T-helper 2 cell treated with Interferon-gamma antibody and Interleukin-4, amounts not matched to agents 100 ng/mL and 5 ng/mL, for 36 hours (primary cell): ENCODE data around the gene USP54. TPM values are rescaled to one million over a fixed set of nuclear protein-coding genes. Genes with fewer than 3 reads are reported as not detected.
"Not testable (repeated sequence)": the region's sequence is repeated elsewhere in the genome, so short reads cannot be mapped to it uniquely, and the experiment has no call there.

Experiments
- intact Hi-C: fragments of 100-400 bp; cut with micrococcal nuclease; formaldehyde crosslinking; loops from one replicate; pipeline ENCODE4 v1.15.1; 2023
- total RNA-seq: library from RNA; stranded (reverse); gene quantifications from 2 replicates; pipeline ENCODE4 v1.2.3, GENCODE V29; 2022

USP54 gene
- 2.5 and 3.3 TPM in 2 replicates for total RNA-seq

DNA sequence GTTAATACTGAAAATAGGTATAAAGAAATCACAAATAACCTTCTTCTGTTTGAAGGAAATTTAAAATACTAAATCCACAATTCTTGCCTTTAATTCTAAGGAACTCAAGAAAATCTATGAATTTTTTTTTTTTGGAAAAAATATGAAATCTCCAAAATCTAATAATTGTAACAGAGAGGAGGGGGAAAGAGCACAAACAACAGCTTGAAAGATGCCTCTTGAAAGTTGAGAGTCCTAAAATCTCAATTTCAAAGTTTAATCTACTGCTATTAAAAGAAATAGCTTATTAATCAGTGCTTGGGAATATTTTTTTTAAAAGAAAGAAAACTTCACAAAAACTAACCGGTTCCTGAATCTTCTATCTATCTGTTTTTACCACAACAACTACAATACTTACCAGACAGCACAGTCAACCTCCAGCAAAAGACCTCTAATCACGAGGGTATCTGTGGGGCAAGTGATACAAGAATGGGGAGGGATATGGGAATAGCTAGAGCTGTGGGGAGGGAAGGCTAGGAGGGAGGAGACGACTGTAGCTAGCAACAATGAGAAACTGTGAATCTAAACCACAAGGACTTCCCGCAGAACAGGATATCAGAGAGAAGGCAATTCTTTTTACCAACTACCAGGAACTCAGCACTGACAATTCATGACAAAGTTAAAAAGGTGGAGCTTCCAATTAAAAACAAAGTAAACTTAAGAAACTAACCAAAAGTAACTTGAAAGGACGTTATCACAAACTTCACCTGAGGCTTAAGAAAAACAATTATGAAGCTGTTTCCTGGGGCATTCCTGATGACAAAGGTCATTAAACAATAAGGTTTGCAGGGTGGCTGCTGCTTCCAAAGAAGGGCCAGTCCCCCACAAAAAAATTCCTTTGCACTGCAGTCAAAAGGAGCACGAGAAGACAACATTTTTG, at the start of gene USP54:
TSS of gene USP54 (minus strand) at position 462 of the 919 bp plus-strand sequence. CDS start 15,684 bp downstream, outside the sequence.
- intact Hi-C loops: loop anchor here (1.0 kb wide), 1 partner anchor 34 kb away; no protein-coding TSS in a partner anchor

GRCh38 chr10:73639286-73639685, 48.1 kb upstream of the USP54 start:
- intact Hi-C loops: no loop called here

DNA sequence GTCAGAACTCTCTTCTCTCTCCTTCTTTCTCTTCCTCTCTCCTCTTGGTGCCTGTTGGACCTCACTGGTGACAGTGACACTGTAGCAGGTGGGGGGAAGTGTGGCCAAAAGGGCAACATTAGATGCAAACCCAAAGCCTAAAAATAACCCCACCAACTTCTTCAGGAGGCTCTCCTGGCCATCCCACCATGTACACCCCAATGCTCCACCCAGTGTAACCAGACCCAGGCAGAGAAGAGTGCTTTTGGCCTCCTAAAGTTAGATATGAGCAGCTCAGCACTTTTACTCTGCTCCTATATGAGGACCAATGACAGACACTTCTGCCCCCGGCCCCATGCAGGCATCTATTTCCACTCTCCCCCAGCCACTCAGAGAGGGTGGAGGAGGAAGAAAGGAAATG, 44.6 kb upstream of the USP54 start:
- intact Hi-C loops: no loop called here

DNA sequence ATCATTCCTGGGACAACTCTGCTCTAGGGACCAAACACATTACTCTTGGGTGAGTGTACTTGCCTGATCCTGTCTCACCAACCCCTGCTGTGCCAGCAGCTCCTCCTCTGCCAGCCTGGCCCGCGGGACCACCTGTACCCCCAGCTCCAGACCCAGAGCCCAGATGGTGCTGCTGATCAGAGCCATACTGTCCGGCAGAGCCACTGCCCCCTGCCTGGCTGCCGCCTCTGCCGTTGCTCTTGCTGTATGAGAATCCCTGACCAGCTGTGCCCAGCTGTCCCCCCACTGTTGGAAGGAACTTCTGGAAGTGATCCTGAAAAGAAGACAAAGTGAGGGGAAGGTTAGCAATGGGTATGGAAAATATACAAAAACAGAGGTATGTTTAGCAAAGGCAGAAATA, 43.3 kb upstream of the USP54 start:
- intact Hi-C loops: no loop called here

- intact Hi-C loops: loop anchor here (5.0 kb wide), 2 partner anchors 92 to 217 kb away; partner anchors contain the start of gene ANXA7
These were observed 38.0 kb upstream of the USP54 start for GRCh38 chr10:73629165-73629564.

DNA sequence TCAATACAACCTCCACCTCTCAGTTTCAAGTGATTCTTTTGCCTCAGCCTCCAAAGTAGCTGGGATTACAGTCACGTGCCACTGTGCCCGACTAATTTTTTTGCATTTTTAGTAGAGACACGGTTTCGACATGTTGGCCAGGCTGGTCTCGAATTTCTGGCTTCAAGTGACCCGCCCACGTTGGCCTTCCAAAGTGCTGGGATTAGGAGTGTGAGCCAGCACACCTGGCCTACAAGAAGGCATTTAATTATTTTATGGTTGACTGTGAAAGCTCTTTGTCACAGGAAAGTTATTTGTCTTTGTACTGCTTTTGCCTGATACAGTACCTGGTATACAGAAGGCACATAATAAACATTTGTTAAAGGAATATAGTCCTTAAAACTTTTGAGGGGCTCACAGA, 37.3 kb upstream of the USP54 start:
- intact Hi-C loops: loop anchor here (5.0 kb wide), 2 partner anchors 91 to 216 kb away; partner anchors contain the start of gene ANXA7

DNA sequence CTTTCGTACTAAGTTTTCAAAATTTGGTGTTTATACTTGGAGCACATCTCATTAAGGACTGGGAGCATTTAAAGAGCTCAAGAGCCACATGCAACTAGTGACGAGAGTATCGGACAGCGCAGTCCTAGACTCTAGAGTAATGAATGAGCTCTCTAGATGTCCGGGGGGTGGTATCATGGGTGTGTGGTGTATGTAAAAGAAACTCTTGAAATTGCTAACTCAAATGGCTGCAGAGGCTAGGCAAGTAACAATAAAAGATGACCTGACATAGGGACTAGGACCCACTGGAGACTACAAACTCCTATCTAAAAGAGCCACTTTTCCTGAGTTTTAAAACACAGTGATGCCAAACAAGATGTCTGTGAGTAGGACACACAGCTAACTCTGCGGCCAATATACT, 36.2 kb upstream of the USP54 start:
- intact Hi-C loops: loop anchor here (5.0 kb wide), 2 partner anchors 90 to 215 kb away; partner anchors contain the start of gene ANXA7

GRCh38 chr10:73625884-73626752, 35.0 kb upstream of the USP54 start:
- intact Hi-C loops: loop anchor here (1.0 to 5.0 kb wide), 8 partner anchors 18 to 379 kb away; partner anchors contain the start of genes ANXA7, CFAP70, DNAJC9 and MRPS16

- intact Hi-C loops: loop anchor here (1.0 to 5.0 kb wide), 6 partner anchors 34 to 378 kb away; partner anchors contain the start of genes ANXA7, CFAP70, DNAJC9 and MRPS16
These were observed 34.1 kb upstream of the USP54 start for GRCh38 chr10:73625004-73625883.

GRCh38 chr10:73623056-73623455, 31.9 kb upstream of the USP54 start:
- intact Hi-C loops: no loop called here

- intact Hi-C loops: not testable (repeated sequence)
These were observed 29.8 kb upstream of the USP54 start for GRCh38 chr10:73620974-73621373.

GRCh38 chr10:73617143-73617542, 26.0 kb upstream of the USP54 start:
- intact Hi-C loops: not testable (repeated sequence)

GRCh38 chr10:73614720-73615119, 23.6 kb upstream of the USP54 start:
- intact Hi-C loops: no loop called here

- intact Hi-C loops: no loop called here
These were observed 18.0 kb upstream of the USP54 start for GRCh38 chr10:73609116-73609515.

DNA sequence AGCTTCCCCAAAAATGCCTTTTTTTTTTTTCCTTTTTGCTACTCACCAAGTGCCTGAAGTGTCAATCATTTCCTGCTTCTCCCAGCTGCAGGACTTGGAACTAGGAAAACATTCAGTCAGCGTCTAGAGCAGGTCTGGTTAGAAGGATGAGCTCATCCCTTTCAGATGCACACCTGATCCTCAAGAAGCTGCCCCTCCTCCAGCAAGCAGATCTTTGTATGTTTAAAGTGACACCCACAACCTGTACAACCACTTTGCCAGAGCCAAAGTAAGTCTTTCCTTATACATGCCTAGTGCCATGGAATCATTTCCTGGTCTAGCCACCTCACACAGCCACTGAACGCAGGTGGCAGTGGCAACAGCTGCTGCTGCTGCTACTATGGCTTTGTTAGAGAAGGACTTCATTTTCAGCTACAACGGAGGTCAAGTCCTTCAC, 10.4 kb upstream of the USP54 start:
- intact Hi-C loops: no loop called here

DNA sequence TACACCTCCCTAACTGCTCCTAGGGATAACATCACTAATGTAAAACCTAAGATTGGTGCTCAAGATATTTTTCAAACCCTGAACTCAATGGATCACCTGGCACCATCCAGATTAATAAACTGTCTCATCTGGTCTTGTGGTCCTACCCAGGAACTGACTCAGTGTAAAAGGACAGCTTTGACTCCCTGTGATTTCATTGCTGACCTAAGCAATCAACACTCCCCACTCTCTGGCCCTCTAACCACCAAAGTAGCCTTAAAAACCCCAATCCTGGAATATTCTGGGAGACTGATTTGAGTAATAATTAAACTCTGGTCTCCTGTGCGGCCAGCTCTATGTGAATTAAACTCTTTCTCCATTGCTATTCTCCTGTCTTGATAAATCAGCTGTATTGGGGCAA, 6.2 kb upstream of the USP54 start:
- intact Hi-C loops: no loop called here

GRCh38 chr10:73593812-73594211, 2.7 kb upstream of the USP54 start:
- intact Hi-C loops: no loop called here

DNA sequence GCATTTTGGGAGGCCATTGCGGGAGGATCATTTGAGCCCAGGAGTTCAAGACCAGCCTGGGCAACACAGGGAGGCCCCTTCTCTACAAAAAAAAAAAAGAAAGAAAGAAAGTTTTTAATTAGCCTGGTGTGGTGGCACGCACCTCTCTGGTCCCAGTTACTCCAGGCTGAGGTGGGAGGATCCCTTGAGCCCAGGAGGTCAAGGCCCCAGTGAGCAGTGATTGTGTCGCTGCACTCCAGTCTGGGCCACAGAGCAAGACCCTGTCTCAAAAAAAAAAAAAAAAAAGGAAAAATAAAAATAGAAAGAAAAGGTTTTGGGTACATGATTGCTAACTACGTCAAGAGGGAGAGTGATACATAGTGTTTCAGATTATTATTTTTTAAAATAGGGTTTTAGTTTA, 2.0 kb upstream of the USP54 start:
- intact Hi-C loops: no loop called here

DNA sequence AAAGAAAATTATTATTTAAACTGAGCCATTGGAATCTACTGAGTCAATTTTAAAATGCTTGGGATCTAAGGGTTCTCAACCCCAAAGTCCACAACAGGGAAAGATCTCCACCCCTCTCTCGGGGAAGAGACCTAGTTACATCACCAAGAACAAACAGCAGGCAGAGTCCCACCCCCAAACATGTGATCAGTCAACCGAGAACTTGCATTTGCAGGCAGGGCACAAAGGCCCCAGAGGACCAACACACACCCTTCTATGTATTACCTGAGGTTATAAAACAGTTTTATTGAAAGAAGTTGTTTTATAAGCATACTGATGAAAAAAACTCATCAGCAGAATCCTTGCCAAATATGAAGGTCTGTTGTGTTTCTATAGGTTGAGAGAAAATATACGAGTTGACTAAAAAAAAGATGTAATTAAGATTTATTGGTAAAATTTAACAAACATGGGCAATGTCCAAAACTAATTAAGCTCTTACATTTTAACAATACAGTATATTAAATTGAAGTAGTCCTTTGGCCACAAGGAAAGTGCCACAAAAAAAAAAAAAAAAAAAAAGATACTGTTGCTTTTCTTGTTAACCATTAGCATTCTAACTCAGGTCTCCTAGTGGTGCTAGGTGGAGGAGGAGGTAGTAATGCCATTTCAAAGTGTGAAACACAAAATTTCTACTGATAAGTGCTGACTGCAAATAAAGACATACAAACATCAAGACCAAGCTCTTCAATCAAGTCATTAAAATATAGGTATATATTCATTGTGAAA, 975 bp upstream of the USP54 start:
- intact Hi-C loops: loop anchor here (1.0 kb wide), 1 partner anchor 33 kb away; no protein-coding TSS in a partner anchor
